ENCODE measurements around the gene BCL6.
A peak's percentile ranks its signal among the peaks of the same experiment; 100 is the strongest.

Gene BCL6

GRCh38 chr3:187679638-187680396 lies 65.5 kb downstream of the BCL6 start:
- peak; percentile 28 to 38 (median 30) for DNase-seq
- Histone ChIP-seq H3K4me1 (ENCODE audit: control insufficient read depth, insufficient read depth, low read length, poor library complexity, severe bottlenecking) (no peaks in the 10 kb centered on the region), H3K4me3 (ENCODE audit: insufficient read depth, low read depth, low read length, poor library complexity, severe bottlenecking) (no peak overlapping the region), H3K27me3 (replicated peaks; ENCODE audit: control insufficient read depth, insufficient read depth, low read length, poor library complexity, severe bottlenecking) (no peaks in the 10 kb centered on the region), H3K27ac (ENCODE audit: insufficient read depth, low read length, poor library complexity, severe bottlenecking) (no peak overlapping the region), H3K9me3 (ENCODE audit: control insufficient read depth, low read length) (no peaks in the 10 kb centered on the region), H3K36me3 (ENCODE audit: control insufficient read depth, insufficient read depth, low read length) (no peaks in the 10 kb centered on the region)

GRCh38 chr3:187678726-187679268 lies 66.5 kb downstream of the BCL6 start:
- Histone ChIP-seq H3K9me3 (ENCODE audit: control insufficient read depth, low read length) (no peaks in the 10 kb centered on the region), H3K27ac (ENCODE audit: insufficient read depth, low read length, poor library complexity, severe bottlenecking) (no peak overlapping the region), H3K4me1 (ENCODE audit: control insufficient read depth, insufficient read depth, low read length, poor library complexity, severe bottlenecking) (no peaks in the 10 kb centered on the region), H3K4me3 (ENCODE audit: insufficient read depth, low read depth, low read length, poor library complexity, severe bottlenecking) (no peak overlapping the region), H3K27me3 (replicated peaks; ENCODE audit: control insufficient read depth, insufficient read depth, low read length, poor library complexity, severe bottlenecking) (peaks cover under 1% of the 10 kb centered on the region), H3K36me3 (ENCODE audit: control insufficient read depth, insufficient read depth, low read length) (no peaks in the 10 kb centered on the region)
- DNase-seq, result no peak

GRCh38 chr3:187677604-187678003 lies 67.7 kb downstream of the BCL6 start:
- no peak overlapping the region for H3K27ac ChIP-seq (ENCODE audit: insufficient read depth, low read length, poor library complexity, severe bottlenecking)
- no peaks in the 10 kb centered on the region for H3K4me1 ChIP-seq (ENCODE audit: control insufficient read depth, insufficient read depth, low read length, poor library complexity, severe bottlenecking)
- H3K36me3 ChIP-seq (ENCODE audit: control insufficient read depth, insufficient read depth, low read length), result no peaks in the 10 kb centered on the region
- no peak overlapping the region for H3K4me3 ChIP-seq (ENCODE audit: insufficient read depth, low read depth, low read length, poor library complexity, severe bottlenecking)
- DNase-seq, result no peak
- H3K9me3 ChIP-seq (ENCODE audit: control insufficient read depth, low read length), result no peaks in the 10 kb centered on the region
- H3K27me3 ChIP-seq (replicated peaks; ENCODE audit: control insufficient read depth, insufficient read depth, low read length, poor library complexity, severe bottlenecking), result peaks cover 3% of the 10 kb centered on the region

GRCh38 chr3:187673012-187673411 lies 72.3 kb downstream of the BCL6 start:
- Histone ChIP-seq H3K27me3 (replicated peaks; ENCODE audit: control insufficient read depth, insufficient read depth, low read length, poor library complexity, severe bottlenecking) (peaks cover 16% of the 10 kb centered on the region), H3K4me3 (ENCODE audit: insufficient read depth, low read depth, low read length, poor library complexity, severe bottlenecking) (no peak overlapping the region), H3K9me3 (ENCODE audit: control insufficient read depth, low read length) (no peaks in the 10 kb centered on the region), H3K27ac (ENCODE audit: insufficient read depth, low read length, poor library complexity, severe bottlenecking) (no peak overlapping the region), H3K36me3 (ENCODE audit: control insufficient read depth, insufficient read depth, low read length) (no peaks in the 10 kb centered on the region), H3K4me1 (ENCODE audit: control insufficient read depth, insufficient read depth, low read length, poor library complexity, severe bottlenecking) (no peaks in the 10 kb centered on the region)
- DNase-seq, result no peak

Measured in effector memory CD4-positive, alpha-beta T cell (primary cell).